GM19351 (cell line): ENCODE data around the gene RASSF8.

Experiments used
- ATAC-seq: cut with Tn5 transposase; IDR thresholded peaks from one replicate; pipeline ENCODE4 v1.9.1; 2021; ENCODE audit warnings: mild to moderate bottlenecking, moderate library complexity; ENCODE audit not compliant: unreplicated experiment

Gene RASSF8

DNA sequence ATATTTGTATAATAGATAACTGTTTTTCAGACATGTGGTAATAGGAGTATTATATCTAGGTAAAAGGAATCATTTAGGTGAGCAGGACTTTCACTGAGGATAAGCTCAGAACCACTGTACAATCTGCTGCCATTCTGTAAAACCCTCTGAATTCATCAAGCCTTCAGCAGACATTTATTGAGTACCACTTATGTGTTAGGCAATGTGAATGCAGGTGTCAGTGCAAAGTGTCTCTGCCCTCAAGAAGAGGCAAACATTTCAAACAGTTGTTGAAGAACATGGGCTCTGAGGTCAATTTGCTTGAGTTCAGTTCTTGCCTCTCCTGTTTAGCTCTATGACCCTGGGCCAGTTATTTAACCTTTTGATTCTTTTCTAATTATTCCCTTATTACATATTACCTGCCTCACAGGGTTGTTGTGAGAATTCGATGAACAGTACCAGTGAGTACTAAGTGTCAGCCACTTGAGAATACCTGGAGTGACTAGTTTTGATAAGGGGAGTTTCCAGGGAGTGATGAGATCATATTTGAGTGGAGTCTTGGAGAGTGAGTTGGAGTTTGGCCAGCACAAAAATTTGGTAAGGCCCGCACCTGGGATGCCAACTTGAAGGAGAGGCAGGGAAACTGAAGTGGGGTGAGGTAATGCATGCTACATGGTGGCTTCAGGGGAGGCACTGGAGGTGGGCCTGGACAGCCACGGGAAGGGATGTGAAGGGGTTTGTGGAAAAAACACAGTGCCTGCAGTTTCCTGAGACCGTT lies 33.7 kb downstream of the RASSF8 start:
- no peak for ATAC-seq

DNA sequence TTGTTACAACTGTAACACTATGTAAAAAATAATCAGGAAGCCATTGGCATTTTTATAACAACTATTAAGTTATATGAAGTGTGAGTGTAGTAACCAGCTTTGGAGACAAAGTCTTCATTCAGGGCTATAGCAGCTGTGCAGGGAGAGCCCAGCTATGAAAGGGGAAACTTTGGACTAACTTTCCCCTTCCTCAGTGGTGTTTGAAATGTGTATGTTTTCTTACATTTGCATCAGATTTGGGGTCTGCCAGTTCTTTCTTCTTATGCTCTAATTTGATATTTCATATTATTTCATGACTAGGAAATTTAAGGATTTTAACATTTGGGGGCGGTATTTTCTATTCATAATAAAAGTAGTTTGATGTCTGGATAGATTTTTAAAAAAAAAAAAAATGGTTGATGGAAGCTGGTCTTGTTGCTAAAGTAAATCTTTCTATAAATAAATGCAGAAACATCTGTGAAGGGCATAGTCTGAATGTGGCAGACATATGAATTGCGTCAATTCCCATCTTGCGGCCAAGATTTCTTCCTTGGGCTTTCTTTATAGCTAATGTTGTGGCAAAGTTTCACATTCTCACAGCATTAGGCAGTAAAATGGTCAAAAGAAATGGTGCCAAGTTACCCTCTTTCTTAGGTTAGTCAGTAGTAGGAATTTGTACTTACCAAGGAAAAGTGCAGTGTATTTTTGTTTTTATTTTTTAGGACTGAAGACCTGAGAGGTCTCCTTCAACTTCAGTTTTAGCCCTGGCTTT lies 35.6 kb downstream of the RASSF8 start:
- ATAC-seq, result no peak

DNA sequence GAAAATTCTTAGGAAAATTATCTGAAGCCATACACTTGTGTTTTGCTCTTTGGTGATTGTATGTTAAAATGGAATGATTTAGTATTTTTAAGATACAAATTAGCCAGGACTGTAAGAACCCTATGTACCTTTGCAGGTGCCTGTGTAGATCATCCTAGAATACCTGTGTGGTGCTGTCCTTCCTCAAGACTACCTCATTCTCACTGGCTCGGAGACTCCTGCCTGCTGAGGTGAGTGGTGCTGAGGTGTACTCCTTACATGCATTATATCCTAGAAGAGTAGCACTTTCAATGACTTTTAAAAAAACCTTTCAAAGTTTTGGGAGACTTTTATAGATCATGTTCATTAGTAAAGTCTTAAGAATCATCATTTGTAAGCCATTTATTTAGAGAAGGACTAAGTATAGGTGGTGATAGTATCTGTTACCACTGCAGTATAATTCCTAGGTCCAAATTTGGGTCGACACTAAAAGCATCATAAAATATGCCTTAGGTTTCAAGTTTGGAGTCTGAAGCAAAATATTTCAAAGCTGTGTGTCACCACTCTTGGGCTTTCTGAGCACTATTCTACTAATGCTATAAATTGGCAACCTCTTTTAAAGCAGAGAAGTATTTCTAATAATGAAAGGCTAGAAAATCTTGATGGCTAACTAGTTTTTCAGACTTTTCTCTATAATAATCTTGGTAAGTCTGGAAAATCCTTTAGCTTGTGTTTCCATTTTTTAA lies 36.6 kb downstream of the RASSF8 start:
- ATAC-seq, result no peak

DNA sequence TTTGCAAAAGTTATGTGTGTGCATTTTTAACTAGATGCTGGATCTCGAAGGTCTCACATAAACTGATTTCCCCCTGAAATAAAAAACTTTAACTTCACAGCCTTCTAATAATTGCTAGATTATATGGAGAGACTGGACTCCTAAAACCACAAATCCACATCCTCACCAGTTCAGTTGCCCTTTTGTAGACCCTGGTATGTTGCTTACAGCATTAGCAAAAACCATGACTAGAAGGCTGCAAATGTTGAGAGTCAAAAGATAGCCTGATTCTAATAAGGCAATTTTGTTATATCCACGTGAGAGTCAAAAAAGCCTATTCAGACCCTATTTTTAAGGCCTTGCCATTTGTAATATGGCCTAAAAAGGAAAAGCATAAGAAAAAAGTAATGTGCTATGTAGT lies 37.4 kb downstream of the RASSF8 start:
- ATAC-seq, result no peak

DNA sequence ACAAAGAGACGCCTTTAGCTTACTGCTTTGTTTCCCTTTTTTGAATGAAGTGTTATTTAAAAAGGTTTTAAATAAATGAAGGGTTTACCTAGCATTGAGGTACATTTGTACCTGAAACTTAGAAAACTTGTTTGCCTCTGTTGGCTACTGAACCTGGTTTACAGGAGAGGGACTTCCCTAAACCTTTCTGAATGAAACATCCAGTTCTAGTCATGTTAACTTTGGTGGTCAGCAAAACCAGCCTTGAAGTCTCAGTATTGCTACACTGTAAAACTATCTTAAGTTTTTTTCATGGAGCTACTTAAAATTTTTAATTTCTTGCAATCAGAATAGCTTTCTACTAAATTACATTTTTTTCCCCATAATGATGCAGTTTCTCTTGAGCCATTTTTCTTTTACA lies 38.2 kb downstream of the RASSF8 start:
- peak; percentile 57 for ATAC-seq

DNA sequence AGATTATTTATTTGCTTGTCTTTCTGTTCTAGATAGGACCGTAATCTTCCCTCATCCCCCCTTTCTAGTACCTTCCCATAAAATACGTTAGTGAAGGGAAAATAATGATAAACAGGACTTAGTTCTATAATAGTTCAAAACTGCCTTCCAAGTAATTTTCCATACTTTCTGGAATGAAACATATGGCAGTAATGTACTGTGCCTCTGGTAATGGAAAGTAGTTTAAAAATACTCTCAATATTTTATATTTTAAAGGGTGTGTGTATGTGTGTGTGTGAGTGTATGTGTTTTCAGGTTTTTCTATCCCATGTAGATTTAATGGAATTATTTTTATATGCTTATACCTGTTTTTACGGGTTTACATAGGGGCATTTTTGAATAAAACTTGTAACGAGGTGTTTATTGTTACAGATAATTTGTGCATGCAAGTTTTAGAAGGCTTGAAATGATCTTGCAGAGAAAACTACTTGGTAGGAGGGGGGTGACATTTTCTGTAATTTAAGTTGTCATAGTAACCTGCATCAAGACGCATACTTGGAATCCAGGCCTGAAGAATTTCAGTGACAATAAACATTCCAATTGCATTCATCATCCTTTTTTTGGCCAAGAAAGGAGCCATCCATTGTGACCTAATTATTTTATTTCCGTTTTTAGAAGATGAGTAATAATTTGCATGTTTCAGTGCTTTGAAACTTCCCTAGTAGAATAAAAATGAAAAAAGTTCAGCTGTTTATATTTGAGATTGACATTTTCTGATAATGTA lies 38.9 kb downstream of the RASSF8 start:
- ATAC-seq, result no peak

DNA sequence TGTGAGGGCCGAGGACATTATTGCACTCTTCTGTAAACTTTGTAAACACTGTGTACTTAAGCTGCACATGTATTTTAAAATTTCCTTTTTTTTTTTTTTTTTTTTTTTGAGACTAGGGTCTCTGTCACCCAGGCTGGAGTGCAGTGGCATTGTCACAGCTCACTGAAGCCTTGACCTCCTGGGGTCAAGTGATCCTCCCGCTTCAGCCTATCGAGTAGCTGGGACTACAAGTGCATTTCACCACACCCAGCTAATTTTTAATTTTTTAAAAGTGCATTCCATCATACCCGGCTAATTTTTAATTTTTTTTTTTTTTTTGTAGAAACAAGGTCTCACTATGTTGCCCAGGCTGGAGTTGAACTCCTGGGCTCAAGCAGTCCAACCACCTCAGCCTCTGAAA lies 42.4 kb downstream of the RASSF8 start:
- ATAC-seq, result no peak

DNA sequence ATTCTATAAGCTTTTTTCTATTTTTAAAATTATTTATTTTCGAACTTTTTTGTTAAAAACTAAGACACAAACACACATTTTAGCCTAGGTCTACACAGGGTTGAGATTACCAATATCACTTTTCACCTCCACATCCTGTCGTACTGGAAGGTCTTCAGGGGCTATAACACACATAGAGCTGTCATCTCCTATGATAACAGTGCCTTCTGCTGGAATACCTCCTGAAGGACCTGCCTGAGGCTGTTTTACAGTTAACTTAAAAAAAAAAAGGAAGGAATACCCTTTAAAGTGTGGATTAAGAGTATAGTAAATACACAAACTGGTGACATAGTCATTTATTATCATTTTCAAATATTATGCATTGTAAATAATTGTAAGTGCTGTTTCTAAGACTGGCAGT lies 43.0 kb downstream of the RASSF8 start:
- ATAC-seq, result no peak

DNA sequence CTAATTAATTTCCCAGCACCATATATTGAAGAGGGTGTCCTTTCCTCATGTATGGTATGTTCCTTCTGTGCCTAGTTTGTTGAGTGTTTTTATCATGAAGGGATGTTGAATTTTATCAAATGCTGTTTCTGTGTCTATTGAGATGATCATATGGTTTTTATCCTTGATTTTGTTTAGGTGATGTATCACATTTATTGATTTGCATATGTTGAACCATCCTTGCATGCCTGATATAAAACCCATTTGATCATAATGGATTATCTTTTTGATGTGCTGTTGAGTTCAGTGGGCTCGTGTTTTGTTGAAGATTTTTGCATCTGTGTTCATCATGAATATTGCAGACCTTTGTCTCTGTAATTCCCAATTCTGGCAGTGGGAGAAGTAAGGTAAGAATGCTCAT lies 44.6 kb downstream of the RASSF8 start:
- ATAC-seq, result no peak

DNA sequence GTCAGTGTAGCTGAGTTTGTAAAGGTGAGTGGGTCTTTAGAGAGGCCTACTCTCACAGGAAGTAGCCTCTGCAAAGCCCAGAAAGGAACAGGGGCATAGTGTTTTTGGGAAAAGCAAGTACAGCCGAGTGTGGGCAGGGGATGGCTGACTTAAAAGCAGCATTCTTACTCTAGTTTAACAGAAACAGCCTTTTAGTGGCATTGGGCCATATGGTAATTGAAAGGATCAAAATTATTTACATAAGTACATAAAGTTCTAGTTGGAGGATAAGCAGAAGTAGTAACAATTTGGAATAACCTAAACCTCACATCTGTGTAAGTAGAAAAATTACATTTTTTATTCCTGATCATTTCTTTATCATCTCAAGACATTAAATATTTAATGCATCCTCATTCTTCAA lies 49.1 kb downstream of the RASSF8 start:
- no peak for ATAC-seq

DNA sequence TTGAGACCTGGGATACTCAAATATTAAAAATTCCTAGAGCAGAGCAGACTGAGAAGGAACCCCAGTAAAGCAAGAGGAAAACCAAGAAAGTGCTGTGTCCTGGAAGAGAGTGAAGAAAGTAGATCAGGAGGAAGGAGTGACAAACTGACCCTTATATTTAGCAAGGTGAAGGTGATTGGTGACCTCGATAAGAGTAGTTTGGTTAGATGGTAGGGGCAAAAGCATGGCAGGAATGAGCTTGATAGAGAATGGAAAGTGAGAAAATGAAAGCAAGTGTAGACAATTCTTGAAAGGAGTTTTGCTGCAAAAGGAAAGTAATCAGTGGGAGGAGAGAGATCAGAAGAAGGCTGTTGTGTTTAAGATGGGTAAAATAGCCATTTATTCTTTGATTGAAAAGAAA lies 51.1 kb downstream of the RASSF8 start:
- no peak for ATAC-seq

DNA sequence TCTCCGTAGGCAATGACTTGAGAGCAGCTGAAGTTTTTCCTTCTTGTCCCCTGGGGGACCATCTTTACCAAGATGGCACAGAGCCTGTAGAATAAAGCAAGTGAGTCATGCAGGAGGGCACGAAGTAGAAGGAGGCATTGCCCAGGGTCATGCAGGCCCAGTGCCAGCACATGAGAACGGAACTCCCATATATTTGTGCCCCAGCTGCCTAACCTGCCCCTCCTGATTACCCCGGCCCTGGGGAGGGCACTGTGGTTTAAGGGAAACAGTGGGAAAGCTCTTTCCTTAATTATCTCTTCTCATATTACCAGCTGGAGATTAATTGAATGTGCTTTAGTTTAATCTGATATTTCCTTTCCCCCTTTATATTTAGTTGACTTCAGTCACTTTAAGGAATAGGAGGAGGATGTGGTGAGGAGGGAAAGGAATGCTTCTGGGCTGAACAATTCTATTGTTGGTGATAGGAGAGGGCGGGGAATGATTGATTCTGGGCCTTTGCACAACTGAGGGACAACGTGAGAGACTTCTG lies 51.9 kb downstream of the RASSF8 start:
- no peak for ATAC-seq

DNA sequence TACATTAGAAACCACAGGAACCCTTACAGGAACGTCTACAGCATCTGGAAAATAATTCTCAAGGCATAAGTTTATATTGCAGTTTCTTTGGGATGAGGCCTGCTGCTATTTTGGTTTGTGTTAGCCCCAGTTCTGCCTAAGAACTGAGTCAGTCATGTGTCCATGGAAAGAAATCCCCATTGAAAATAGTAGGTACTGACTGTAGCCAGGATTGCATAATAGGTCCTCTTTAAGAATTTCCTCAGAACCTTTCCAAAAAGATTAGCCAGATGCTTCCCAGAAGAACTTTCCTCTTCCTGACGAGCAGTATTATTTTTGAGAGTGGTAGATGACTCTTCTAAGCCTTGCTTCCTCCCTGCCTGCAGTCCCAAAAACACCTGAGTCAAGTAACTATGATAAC lies 52.6 kb downstream of the RASSF8 start:
- ATAC-seq, result no peak

DNA sequence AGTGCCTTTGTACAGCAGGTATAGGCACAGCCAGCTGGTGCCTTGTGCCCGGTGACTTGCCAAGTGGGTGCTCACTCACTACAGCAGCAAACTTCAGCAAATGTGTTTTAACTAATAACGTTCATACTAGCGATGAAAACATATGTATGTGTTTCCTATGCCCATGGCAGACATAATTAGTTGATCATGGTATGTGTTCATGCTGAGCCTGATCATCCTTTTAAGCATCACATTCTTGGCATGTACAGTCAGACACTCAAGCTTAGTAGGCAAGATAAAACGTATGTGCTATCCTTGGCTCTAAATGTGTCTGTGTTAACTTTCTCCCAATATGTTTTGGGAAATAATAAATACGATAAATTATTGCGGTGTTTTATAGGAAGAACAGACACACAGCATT lies 55.6 kb downstream of the RASSF8 start:
- no peak for ATAC-seq

DNA sequence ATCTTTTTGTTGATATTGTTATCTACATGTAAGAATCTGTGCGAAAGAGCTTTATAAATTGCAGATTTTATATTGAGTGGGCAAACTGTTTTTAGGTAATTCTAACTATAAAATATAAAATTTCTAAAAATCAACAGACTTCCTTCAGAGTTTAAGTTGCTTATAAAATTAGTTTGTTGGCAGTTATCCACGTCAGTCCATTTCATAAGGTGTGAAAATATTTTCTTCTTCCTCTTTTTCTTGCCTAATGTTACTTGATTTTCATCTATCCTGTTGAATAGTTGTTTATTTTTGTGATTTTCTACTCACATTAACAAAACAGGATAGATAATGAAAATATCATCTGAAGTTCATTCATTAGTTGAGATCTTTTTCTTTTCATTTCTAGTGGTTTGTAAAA lies 58.0 kb downstream of the RASSF8 start:
- no peak for ATAC-seq

DNA sequence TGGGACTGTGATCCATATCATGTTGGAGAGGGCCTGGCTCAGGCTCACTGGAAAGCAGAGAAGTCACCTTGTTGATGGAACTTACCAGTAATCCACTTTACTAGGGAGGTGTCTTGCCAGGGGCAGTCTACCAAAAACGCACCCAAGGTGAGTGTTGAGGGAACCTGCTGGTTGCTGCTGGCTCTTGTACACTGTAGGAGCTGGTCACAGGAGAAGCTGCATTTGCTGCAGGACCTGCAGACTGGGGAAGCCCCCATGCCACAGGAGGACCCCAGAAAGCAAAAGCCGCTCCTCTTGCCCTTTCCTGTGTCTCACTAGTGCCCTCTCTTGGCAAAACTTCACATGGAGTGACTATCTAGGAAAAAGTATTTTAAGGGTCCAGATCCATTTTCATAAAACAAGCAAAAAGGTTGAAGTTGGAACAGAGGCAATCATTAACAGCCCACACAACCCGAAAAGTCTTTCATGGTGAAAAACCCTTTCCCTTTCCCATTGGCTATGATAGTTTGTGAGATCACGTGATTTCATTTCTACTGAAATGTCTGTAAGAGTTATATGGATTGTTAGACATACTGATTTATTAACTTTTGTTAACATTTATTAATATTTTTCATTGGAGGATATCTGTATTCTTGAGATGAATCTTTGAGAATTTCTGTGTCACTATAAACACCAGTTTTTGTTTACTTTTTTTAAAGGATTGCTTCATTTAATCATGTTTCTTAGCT lies 59.2 kb downstream of the RASSF8 start:
- ATAC-seq, result no peak

DNA sequence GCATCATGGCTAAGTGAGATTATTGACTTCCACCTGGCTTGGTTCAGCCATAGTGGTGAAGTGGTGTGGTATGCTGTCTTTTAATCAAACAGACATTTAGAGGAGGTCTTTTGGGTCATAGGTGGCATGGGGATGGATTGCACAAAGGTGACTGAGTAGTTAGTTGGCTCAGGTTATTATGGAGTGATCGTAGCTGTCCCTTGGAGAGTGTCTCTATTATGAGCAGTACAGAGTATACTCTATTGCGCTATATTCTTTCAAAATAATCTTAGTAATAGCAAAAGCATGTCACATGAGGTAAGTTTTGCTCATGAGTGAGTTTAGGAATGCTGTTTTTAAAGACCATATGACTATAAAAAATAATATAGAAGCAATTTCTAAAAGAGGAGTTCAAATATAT lies 60.4 kb downstream of the RASSF8 start:
- ATAC-seq, result no peak

DNA sequence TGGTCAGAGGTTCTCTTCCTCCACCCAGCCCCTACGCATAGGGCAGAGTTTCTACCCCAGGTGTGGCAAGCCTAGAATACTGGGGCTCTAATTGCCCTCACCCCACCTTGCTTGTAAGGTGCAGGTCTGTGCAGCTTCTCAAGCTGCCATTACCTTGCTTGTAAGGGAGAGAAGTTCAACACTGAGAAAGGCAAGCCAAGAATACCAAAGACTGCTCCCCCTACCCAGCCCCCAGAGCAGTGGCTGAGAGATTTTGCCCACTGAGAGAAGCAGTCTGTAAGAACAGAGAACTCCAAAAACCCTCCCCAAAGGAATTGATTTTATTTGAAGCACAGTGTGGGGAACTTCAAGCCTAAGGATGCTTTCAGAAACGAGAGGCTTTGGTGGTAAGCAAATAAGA lies 63.1 kb downstream of the RASSF8 start:
- ATAC-seq, result no peak

DNA sequence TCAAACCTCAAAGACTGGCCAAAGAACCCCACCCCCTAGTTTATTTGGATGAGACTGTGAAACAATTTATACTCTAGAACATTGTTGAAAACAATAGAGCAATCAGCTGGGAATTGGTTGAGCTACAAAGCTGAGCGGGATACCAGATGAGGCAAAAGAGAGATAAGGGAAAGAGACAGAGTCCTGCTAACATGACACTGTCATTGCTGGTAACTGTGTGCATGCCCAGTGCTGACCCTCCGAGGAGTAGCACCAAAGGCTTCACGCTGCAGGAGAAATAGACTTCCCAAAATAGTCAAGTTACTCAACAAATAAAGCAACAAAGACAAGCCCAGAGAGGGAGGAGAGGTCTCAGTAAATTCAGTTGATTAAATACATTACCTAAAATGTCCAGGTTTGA lies 63.6 kb downstream of the RASSF8 start:
- ATAC-seq, result no peak

DNA sequence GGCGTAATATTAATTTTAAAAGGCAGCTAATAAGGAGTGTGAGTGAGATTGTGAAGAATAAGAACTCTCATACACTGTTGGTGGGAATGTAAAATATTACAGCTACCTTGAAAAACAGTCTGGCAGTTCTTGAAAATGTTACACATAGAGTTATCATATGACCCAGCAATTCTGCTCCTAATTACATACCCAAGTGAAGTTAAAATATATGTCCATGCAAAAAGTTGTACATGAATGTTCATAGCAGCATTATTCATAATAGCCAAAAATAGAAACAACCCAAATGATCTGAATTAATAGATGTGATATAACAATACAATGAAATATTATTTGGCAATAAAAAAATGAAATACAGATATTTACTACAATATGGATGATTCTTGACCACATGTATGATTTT lies 68.2 kb downstream of the RASSF8 start:
- no peak for ATAC-seq
